NCI-H524 treated with DMSO at 0.1 percent for 48 hours (cell line): ENCODE measurements around the gene DPH1.
A peak's percentile ranks its signal among the peaks of the same experiment; 100 is the strongest.
"Not testable (repeated sequence)": the region's sequence is repeated elsewhere in the genome, so short reads cannot be mapped to it uniquely, and the experiment has no call there.

Source experiments
- DNase-seq: peaks from one replicate; lab custom pipeline; 2025; lab: John Stamatoyannopoulos, UW

The DPH1 gene

DNA sequence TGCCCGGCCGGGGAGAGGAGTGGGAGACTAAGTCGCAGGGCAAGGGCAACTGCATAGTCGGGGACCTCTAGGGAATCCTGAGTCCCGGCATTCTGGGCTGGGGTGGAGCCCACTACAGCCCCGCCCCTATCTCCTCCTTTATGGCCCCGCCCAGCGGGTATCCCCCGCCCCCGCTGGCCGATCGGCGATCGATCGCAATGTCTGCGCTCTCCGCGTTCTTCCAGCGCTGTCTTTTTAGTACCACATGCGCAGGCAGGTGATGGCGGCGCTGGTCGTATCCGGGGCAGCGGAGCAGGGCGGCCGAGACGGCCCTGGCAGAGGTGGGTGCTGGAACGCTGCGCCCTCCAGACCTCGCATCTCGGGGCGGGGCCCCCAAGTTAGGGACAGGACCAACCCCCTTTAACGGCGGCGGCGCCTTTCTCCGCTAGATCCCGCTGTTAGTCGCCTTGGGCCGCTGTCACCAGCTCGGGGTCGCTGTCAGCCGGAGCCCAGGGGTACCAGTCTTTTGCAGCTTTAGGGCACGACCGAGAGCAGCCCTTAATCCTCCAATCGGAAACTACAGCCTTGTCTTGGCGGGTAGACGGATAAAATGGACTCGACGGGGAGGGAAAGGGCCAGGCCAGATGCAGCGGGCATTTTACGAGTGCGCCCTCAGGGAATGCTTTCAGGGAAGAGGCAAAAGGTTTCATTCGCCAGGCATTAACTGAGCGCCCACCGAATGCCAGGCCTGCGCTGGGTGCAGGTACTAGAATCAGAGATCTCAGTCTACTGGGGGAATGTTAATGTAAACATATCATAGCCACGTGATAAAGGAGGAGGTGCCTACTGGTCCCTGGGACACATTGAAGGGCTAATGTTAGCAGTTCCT, at the start of gene DPH1:
TSS of gene DPH1 (plus strand) at position 243 of the 868 bp plus-strand sequence. CDS start at position 260, 17 bp downstream.
- DNase-seq = peak; percentile 46

DNA sequence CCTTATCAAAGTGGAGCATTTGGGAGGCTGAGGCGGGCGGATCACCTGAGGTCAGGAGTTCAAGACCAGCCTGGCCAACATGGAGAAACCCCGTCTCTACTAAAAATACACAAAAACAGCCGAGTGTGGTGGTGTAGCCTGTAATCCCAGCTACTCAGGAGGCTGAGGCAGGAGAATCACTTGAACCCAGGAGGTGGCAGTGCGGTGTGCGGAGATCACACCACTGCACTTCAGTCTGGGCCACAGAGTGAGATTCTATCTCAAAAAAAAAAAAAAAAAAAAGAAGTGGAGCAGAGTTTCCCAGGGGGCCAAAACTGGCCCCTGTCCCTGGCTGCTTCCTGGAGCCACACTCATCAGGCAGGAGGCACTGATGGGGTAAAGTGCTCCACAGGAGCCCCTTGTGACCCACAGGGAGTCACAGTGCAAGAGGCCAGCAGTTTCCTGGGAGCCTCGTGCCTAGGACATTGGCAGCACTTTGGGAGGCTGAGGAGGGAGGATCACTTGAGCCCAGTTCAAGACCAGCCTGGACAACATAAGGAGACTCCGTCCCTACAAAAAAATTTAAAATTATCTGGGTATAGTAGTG, 49.2 kb upstream of the DPH1 start:
- DNase-seq = no peak

DNA sequence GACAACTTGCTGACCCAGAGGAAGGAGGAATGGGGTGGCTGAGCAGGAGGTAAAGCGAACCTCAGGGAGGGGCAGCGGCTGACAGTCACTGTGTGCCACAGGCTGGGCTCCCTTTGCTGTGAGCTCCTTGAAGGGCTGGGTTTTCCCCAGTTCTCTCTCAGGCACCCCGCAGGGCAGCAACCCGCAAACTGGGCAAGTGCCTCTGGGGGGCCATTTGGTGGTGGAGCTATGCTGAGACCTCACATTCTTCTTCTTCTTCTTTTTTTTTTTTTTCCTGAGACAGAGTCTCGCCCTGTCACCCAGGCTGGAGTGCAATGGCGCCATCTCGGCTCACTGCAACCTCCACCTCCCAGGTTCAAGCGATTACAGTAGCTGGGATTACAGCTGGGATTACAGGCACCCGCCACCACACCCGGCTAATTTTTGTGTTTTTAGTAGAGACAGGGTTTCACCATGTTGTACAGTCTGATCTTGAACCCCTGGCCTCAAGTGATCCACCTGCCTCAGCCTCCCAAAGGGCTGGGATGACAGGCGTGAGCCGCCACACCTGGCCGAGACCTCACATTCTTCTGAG, 47.1 kb upstream of the DPH1 start:
- not testable (repeated sequence) for DNase-seq

DNA sequence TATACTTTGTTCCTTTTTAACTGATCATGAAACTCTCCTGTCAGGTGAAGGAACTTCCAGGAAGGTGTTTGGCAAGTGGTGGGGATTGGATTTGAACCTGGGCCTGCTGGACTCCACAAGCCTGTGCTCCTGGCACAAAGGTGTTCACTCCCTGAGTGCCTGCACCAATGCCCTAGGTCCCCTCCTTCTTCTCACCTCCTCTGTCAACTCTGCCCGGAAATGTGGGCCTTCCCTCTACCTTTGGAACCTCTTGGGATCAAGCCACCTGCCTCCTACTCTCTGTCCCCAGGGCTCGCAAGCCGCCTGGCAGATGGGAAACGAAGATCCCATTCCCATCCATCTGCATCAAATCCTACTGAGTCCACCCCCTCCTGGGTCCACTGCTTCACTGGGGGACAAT, 44.9 kb upstream of the DPH1 start:
- no peak for DNase-seq

DNA sequence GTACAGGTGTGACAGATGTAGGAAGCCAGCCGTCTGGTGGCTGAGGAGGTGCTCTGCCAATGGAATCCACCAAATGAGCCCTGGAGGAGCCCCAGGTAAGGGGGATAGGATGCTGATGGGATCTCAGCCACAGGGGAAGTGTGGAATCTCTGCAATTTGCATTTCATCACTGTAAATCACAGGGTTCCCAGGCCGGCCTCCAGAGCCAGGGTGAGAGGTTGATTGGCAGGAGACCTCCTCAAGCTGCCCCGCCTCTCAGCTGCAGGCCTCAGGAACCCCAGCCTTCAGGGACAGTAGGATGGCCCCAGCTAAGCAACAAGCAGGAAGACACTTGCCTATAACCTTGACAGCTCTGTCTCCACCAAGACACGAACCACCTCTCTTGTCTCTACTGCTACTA, 44.3 kb upstream of the DPH1 start:
- no peak for DNase-seq

DNA sequence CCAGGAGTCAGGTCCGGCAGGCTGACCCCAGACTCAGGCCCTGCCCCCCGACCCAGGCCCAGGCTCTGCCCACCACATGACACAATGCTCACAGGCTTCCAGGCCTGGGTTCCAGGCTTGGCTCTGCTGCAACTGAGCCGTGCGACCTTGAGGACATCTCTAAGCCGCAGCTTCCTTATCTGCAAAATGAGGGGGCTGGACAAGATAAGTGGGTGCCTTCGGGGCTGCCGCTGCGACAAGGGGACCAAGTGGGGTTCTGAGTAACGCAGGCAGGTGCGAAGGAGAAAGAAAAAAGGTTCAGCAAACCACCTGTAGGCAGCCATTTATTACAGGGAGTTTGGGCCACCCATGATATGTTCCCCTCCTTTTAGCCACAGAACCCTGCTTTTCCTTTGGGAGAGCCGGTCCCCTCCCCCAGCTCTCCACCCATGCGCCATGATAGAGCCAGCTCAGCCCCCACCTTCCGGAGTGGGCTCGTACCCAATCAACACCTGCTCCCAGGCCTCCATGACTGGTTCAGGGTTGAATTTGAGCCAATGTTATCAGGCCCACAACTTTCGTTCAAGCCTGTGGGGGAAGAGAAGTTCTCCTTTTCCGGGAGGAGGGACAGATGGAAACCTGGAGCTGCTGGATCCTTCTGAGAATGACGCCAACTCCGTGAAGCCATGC, 43.0 kb upstream of the DPH1 start:
- DNase-seq = no peak

DNA sequence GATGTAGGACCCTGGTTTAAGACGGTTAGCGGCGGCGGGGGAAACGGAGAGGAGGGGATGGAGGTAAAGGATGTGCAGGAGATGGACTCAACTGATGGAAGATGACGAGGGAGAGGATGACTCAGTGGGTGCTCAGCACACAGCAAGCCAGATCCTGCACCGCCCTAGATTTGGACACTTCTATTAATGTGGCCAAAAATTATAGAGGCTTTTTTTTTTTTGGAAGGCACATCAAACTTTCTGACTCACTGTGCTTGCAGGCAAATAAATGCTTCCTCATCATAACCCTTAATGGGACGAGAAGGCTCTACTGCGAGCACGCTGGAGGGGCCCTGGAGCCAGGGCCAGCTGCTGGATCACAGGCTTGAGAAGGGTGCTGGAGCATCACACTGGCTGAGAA, 40.8 kb upstream of the DPH1 start:
- DNase-seq = no peak

DNA sequence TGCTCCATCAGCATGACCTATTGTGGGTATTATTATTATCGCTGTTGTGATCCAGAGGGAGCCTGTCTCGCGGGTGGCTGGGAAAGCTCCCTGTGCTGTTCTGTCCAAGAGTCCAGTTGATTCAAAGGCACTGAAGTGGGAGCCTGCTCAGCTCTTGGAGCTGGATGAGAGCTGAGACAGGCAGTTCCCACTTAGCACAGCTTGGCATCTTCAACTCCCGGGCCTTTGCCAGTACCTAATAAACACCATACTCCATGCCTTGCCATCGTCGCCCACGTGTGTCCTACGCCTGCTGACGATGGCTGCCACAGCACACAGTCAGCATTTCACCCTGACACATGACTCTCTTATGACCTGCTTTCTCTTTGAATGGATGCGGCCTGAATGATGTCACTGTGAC, 37.4 kb upstream of the DPH1 start:
- DNase-seq = no peak

DNA sequence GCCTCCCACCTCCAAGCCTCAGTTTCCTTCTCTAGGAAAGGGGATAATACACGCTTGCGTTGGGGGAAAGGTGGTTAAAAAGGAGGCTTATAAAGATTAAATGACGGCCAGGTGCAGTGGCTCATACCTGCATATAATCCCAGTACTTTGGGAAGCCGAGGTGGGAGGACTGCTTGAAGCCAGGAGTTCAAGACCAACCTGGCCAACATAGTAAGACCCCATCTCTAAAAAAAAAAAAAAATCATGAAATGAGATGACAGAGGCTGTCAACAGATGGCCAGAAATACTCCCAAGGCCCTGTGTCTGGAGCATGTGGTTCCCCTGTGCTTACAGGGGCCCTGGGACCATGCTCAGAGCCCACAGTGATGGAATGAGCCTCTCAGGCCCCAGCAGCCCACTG, 35.2 kb upstream of the DPH1 start:
- no peak for DNase-seq

DNA sequence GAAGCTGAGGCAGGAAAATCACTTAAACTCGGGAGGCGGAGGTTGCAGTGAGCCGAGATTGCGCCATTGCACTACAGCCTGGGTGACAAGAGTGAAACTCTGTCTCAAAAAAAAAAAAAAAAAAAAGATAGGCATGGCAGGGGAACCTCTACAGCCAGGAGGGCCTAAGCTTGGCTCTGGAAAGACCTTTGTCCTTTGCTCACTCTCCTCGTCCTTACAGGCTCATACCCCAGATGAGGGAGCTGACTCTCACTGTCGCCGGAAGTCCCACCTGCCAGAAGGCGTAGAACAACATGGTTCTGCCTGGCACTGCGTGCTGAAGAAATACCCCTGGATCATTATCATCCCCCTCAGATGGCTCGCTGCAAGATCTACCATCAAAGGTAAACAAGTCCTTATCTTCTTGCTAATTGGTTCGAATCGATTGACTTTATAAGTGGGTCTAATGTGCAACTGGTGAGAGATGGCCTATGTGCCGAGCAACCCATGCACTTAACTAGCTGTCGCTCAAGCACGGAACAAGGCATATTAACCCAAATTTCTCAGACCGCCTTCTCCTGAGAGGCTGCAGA, 34.5 kb upstream of the DPH1 start:
- no peak for DNase-seq

DNA sequence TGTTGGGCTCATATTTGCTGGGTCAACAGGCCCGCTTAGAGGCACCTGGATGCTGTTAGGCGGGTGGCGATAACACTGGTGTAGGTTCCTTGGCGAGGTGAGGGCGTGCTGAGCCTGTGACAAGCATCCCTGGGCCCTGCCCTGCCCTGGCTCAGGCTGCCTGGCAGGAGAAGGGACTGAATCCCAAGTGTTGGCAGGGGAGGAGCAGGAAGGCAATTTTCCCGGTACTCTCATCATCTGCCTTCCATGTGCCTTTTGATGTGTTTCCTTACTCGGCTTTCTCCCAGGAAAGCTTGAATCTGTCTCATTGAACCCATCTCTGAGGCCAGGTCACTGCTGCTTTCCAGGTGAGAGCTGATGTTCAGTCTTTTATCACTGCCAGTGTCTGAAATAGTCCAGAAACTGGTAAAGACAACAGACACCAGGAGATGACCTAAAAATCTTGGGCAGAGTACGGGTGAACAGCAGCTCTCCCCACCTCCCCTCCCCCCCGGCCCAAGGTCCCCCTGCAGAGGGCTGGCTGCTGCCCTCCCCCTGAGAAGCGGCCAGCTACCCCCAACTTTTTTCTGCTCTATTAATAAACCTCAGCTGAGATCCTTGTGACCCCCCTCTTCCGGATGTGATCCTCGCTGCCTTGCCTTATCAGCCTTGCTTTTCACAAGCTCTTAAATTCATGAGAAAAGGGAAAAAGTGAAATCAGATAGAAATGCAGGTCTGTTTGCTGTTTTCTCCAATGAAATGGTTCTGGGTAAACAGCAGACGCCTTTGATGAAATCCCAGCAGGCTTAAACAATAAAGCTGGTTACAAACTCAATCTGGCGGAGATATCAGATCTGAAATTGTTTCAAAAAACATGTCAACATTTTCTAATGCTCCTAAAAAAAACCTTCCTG, 33.8 kb upstream of the DPH1 start:
- DNase-seq = no peak

DNA sequence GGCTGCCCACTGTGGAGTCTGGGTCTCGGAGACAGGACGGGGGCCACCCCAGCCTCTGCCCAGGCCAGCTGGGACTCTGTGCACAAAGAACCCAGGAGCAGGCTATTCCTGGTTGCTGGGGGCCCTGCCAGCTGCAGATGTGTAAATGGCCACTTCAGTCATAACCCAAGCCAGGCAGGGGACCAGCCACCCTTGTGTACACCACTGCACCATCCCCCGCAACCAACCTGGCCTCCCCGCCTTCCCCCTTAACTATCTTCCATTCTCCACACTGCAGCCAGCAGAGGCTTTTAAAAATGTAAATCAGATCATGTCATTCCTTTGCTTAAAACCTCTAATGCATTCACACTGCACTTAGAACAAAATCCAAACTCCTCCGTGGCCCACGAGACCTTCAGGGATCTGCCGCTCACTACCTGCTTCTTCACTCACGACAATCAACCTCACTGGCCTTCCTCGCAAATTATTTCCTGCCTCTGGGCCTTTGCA, 33.1 kb upstream of the DPH1 start:
- DNase-seq = no peak

DNA sequence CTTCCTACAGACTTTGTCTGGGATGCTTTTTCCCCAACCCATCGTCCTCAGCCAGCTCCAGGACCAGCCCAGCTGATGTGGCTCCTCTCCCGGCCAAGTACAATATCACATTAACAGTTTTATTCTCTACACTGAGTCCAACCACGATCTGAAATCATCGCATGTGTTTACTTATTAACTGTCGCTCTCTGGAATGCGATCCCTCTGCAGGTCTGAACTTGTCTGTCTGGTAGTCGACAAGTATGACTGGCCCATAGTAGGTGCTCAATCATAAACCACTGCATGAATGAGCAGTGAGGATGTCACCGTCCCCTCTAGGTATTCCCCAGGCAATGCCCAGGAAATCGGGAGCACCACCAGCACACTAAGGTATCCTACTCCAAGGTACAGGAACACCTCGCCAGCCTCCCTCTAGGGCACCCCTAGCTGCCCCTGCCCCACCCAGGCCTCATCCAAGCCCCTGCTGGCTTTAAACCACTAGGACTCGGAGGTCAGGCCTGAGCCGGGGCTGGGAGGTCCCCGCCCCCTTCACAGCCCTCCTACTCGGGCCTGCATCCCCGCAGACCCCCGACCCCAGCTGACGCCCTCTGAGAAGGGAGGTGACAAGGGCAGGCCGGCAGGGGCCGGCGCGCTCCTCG, 32.5 kb upstream of the DPH1 start:
- DNase-seq = no peak

DNA sequence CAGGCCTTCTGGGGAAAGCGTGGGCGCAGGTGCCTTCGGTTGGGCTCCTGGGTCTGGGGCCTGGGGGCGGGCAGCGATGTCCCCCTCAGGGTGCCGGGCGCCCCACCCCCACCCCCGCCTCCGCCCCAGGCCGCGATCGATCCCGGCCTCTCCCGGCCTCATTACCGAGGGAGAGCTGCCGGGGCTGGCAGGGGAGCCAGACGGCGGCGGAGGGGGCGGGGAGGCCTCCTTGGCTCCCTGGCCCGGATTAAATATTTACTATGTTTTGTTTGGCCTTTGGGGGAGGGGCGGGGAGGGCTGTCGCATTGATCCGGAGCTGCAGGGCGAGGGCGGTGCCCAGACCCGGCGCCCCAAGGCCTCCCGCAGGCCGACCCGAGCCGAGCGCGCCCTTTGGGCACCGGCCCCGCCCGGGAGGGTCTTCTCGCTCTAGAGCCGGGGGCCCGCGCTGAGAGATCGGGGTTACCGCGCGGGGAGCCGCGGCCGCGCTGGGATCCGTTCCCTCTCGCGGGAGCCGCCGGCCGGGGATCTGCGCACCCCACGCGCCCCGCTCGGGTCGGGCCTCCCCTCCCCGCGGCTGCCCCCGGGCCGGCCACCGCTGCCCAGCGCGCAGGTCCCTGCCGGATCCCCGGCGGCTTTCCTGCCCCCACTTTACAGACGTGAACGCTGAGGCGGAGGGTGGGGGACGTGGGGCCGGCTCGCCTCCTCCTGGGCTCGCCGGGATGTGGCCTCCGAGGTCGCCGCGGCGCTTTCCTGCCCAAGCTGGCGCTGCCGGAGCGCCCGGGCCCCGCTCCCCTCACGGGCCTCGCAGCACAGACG, 31.8 kb upstream of the DPH1 start:
- no peak for DNase-seq

DNA sequence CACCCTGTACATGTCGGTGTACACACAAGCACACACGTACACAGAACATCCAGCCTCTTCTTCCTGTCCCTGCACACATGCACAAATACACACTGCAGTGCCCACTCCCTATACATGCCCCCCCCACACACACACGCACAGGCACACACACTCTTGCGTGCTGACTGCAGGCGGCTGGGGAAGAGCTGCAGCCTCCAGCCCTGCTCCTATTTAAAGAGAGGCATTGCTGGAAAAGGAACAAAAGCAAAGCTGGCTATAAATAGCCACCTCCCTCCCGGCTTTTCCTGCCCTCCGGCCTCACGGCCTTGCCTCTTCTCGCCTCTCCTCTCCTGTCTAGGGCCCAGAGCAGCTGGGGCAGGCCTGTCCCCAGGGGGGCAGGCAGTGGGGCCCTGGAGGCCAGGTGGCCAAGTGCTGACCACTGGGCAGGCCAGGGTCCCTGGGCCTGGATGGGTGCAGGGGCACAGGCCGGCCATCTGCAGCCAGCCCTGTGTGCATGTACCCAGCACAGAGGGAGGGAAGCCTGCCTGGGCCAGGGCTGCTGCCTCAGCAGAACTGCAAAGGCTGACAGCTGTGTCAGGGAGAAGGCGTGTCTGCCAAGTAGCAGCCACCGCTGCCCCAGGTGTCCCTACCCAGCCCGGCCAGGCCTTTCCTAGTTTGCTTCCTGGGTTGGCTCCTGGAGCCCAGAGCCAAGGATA, 30.2 kb upstream of the DPH1 start:
- DNase-seq = no peak

DNA sequence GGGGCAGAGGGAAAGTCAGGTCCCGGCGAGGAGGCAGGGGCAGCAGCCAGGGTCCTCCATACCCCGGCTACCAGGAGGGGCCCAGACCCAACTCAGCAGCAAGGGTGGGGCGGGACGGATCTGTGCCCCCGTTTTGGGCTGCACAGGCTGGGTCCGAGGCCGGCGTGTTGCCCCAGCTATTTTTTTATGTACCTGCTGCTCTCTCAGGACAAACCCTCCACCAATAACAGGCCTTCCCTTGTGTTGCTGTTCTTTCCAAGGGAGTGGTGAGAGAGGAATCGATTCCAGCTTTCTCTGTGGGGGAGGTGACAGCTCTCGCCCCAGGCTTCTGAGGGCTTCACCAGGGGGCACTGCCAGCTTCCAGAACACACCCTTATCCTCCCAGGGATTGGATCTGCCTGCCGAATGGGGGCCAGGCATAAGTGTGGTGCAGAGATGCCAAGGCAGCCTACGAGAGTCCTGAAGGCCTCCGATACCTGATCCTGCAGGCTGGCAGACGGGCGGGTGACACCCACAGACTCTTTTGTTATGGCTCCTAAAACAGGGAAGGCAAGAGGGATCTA, 27.1 kb upstream of the DPH1 start:
- no peak for DNase-seq

DNA sequence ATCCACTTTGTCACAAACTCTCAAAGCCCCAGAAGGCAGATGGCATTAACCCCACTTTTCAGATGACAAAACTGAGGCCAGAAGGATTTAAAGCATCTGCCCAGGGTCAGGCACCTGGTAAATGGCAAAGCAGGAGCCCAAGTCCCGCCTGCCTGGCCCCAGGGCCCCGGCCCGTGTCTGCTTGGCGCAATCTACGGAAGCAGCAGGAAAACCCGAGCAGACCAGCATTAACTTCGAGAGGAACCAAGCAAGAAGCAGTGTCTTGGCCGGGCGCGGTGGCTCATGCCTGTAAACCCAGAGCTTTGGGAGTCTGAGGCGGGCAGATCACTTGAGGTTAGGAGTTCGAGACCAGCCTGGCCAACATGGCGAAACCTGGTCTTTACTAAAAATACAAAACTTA, 26.4 kb upstream of the DPH1 start:
- no peak for DNase-seq

DNA sequence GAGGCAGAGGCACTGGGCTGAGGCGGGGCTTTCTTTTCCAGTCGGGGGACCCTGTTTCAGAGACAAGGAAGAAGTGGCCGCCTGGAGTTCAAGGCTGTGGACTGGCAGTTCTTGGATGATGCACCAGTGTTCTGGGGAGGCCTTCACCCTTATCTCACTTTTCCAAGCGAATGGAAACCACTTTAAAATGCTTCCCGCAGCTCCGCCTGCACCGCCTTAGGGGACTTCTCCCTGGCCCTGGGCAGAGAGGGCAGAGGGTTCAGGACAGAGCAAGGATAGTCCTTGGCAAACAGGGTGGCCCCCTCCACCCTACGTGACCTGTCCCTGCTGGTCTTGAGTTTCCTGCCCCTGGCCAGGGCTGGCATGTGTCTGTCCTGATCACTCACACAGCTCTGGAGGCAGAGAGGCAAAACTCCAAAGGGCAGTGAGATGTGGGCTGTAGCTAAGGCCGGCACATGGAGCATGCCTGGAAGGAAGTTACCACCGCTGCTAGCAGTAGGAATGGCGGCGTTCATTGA, 25.5 kb upstream of the DPH1 start:
- DNase-seq = no peak
